Activated T-cell treated with anti-CD3 and anti-CD28 coated beads, Interleukin-2, amount 50 U/mL, for 4 hours (primary cell): ENCODE measurements around the gene TTYH2. TPM values are rescaled to one million over a fixed set of nuclear protein-coding genes. Genes with fewer than 3 reads are reported as not detected.
"Not testable (repeated sequence)": the region's sequence is repeated elsewhere in the genome, so short reads cannot be mapped to it uniquely, and the experiment has no call there.

ENCODE experiments used
- ATAC-seq, 2 donors: fragments of 200-7000 bp; cut with Tn5 transposase; one replicate each; pipeline ENCODE4 v1.10.0; 2021
- DNase-seq: peaks from one replicate; pipeline ENCODE4 v3.0.0-alpha.2; 2020
- H3K27me3 Mint-ChIP-seq: one replicate; pipeline ENCODE4 v1.8.0; 2021; ENCODE audit warnings: low read depth, mixed read lengths
- H3K36me3 Mint-ChIP-seq: one replicate; pipeline ENCODE4 v1.8.0; 2022; ENCODE audit warnings: mixed read lengths; ENCODE audit not compliant: insufficient read depth
- H3K4me1 Mint-ChIP-seq: one replicate; pipeline ENCODE4 v1.8.0; 2021; ENCODE audit warnings: low read depth, mixed read lengths
- H3K4me3 Mint-ChIP-seq: one replicate; pipeline ENCODE4 v1.8.0; 2021; ENCODE audit warnings: mild to moderate bottlenecking, moderate library complexity, mixed read lengths
- H3K9me3 Mint-ChIP-seq: one replicate; pipeline ENCODE4 v1.8.0; 2021; ENCODE audit warnings: mixed read lengths
- total RNA-seq, 3 donors: library from RNA; stranded (reverse); gene quantifications; one replicate each; pipeline ENCODE4 v1.2.1, GENCODE V29; 2021

The TTYH2 gene
- total RNA-seq, 3 donors from 2014 or later = 2.0 to 4.5 (median 3.5) TPM

GRCh38 chr17:74186498-74186897 lies 26.9 kb upstream of the TTYH2 start:
- Mint-ChIP-seq H3K36me3 (no peaks in the 10 kb centered on the region), H3K4me1 (no peaks in the 10 kb centered on the region), H3K9me3 (peaks cover 4% of the 10 kb centered on the region), H3K27me3 (peaks cover 21% of the 10 kb centered on the region), H3K4me3 (no peak overlapping the region)
- no peak for DNase-seq
- no peak for ATAC-seq

- Mint-ChIP-seq H3K9me3 (peaks cover 4% of the 10 kb centered on the region), H3K27me3 (peaks cover 18% of the 10 kb centered on the region), H3K4me3 (no peak overlapping the region), H3K36me3 (no peaks in the 10 kb centered on the region), H3K4me1 (no peaks in the 10 kb centered on the region)
- DNase-seq (no peak), ATAC-seq (no peak)
Measured at GRCh38 chr17:74187761-74188160, 25.6 kb upstream of the TTYH2 start.

GRCh38 chr17:74188687-74189086 lies 24.7 kb upstream of the TTYH2 start:
- H3K9me3 Mint-ChIP-seq, H3K4me3 Mint-ChIP-seq, H3K4me1 Mint-ChIP-seq, ATAC-seq, DNase-seq, H3K36me3 Mint-ChIP-seq: not testable (repeated sequence)
- H3K27me3 Mint-ChIP-seq = peaks cover 22% of the 10 kb centered on the region

- no peaks in the 10 kb centered on the region for H3K36me3 Mint-ChIP-seq
- ATAC-seq (peak; percentile 69 to 86), DNase-seq (no peak)
- H3K27me3 Mint-ChIP-seq = peaks cover 27% of the 10 kb centered on the region
- H3K4me3 Mint-ChIP-seq = no peak overlapping the region
- H3K4me1 Mint-ChIP-seq = no peaks in the 10 kb centered on the region
- peaks cover 4% of the 10 kb centered on the region for H3K9me3 Mint-ChIP-seq
Measured at GRCh38 chr17:74190154-74190553, 23.2 kb upstream of the TTYH2 start.

GRCh38 chr17:74190807-74191406 lies 22.5 kb upstream of the TTYH2 start:
- no peaks in the 10 kb centered on the region for H3K4me1 Mint-ChIP-seq
- peaks cover 4% of the 10 kb centered on the region for H3K9me3 Mint-ChIP-seq
- H3K36me3 Mint-ChIP-seq = no peaks in the 10 kb centered on the region
- no peak overlapping the region for H3K4me3 Mint-ChIP-seq
- DNase-seq (no peak), ATAC-seq (no peak)
- H3K27me3 Mint-ChIP-seq = peaks cover 29% of the 10 kb centered on the region

- ATAC-seq = no peak
- Mint-ChIP-seq H3K4me3 (no peak overlapping the region), H3K9me3 (peaks cover 4% of the 10 kb centered on the region), H3K36me3 (no peaks in the 10 kb centered on the region), H3K27me3 (peaks cover 30% of the 10 kb centered on the region), H3K4me1 (no peaks in the 10 kb centered on the region)
- no peak for DNase-seq
Measured at GRCh38 chr17:74192950-74193781, 20.2 kb upstream of the TTYH2 start.

- ATAC-seq = no peak
- H3K27me3 Mint-ChIP-seq = peaks cover 35% of the 10 kb centered on the region
Measured at GRCh38 chr17:74194682-74195081, 18.7 kb upstream of the TTYH2 start.

GRCh38 chr17:74196541-74197317 lies 16.6 kb upstream of the TTYH2 start:
- H3K27me3 Mint-ChIP-seq = peaks cover 42% of the 10 kb centered on the region
- no peaks in the 10 kb centered on the region for H3K36me3 Mint-ChIP-seq
- DNase-seq (no peak), ATAC-seq (no peak)
- peaks cover 4% of the 10 kb centered on the region for H3K4me1 Mint-ChIP-seq
- H3K9me3 Mint-ChIP-seq = no peaks in the 10 kb centered on the region
- no peak overlapping the region for H3K4me3 Mint-ChIP-seq

More at GRCh38 chr17:74194682-74195081, 18.7 kb upstream of the TTYH2 start:
- Mint-ChIP-seq H3K36me3 (no peaks in the 10 kb centered on the region), H3K4me3 (no peak overlapping the region), H3K9me3 (peaks cover 4% of the 10 kb centered on the region), H3K4me1 (peaks cover 3% of the 10 kb centered on the region)
- DNase-seq = no peak

- peaks cover 48% of the 10 kb centered on the region for H3K27me3 Mint-ChIP-seq
- no peak overlapping the region for H3K4me3 Mint-ChIP-seq
- H3K4me1 Mint-ChIP-seq = peaks cover 4% of the 10 kb centered on the region
- DNase-seq = no peak
- no peak for ATAC-seq
- no peaks in the 10 kb centered on the region for H3K9me3 Mint-ChIP-seq
- H3K36me3 Mint-ChIP-seq = no peaks in the 10 kb centered on the region
Measured at GRCh38 chr17:74197801-74198200, 15.6 kb upstream of the TTYH2 start.

GRCh38 chr17:74198694-74199093 lies 14.7 kb upstream of the TTYH2 start:
- ATAC-seq (no peak), DNase-seq (no peak)
- peaks cover 43% of the 10 kb centered on the region for H3K27me3 Mint-ChIP-seq
- H3K36me3 Mint-ChIP-seq = peaks cover 3% of the 10 kb centered on the region
- no peak overlapping the region for H3K4me3 Mint-ChIP-seq
- peaks cover 10% of the 10 kb centered on the region for H3K4me1 Mint-ChIP-seq
- H3K9me3 Mint-ChIP-seq = no peaks in the 10 kb centered on the region

GRCh38 chr17:74199306-74200092 lies 13.9 kb upstream of the TTYH2 start:
- H3K36me3 Mint-ChIP-seq = peaks cover 7% of the 10 kb centered on the region
- H3K27me3 Mint-ChIP-seq = peaks cover 40% of the 10 kb centered on the region
- H3K9me3 Mint-ChIP-seq = no peaks in the 10 kb centered on the region
- DNase-seq = peak; percentile 58
- peak; percentile 45 to 54 for ATAC-seq
- peak overlapping the region; percentile 38 for H3K4me3 Mint-ChIP-seq
- peaks cover 10% of the 10 kb centered on the region for H3K4me1 Mint-ChIP-seq

- peaks cover 35% of the 10 kb centered on the region for H3K27me3 Mint-ChIP-seq
- no peaks in the 10 kb centered on the region for H3K9me3 Mint-ChIP-seq
- DNase-seq (no peak), ATAC-seq (no peak)
- H3K36me3 Mint-ChIP-seq = peaks cover 12% of the 10 kb centered on the region
- H3K4me3 Mint-ChIP-seq = no peak overlapping the region
- peaks cover 14% of the 10 kb centered on the region for H3K4me1 Mint-ChIP-seq
Measured at GRCh38 chr17:74200112-74200511, 13.3 kb upstream of the TTYH2 start.

- Mint-ChIP-seq H3K4me3 (no peak overlapping the region), H3K36me3 (peaks cover 19% of the 10 kb centered on the region), H3K4me1 (peaks cover 25% of the 10 kb centered on the region), H3K9me3 (no peaks in the 10 kb centered on the region), H3K27me3 (peaks cover 26% of the 10 kb centered on the region)
- no peak for DNase-seq
- ATAC-seq = no peak
Measured at GRCh38 chr17:74201250-74201649, 12.1 kb upstream of the TTYH2 start.

- DNase-seq = no peak
- no peak overlapping the region for H3K4me3 Mint-ChIP-seq
- no peaks in the 10 kb centered on the region for H3K9me3 Mint-ChIP-seq
- ATAC-seq = no peak
- H3K27me3 Mint-ChIP-seq = peaks cover 23% of the 10 kb centered on the region
- H3K36me3 Mint-ChIP-seq = peaks cover 22% of the 10 kb centered on the region
- H3K4me1 Mint-ChIP-seq = peaks cover 28% of the 10 kb centered on the region
Measured at GRCh38 chr17:74201948-74202347, 11.4 kb upstream of the TTYH2 start.
